HT1080 (cell line): ENCODE measurements around the gene DDC. TPM values are rescaled to one million over a fixed set of nuclear protein-coding genes. Genes with fewer than 3 reads are reported as not detected.
A peak's percentile ranks its signal among the peaks of the same experiment; 100 is the strongest.
"Not testable (repeated sequence)": the region's sequence is repeated elsewhere in the genome, so short reads cannot be mapped to it uniquely, and the experiment has no call there.

ENCODE experiments used
- DNase-seq: peaks from one replicate; pipeline ENCODE4 v3.0.0-alpha.2; 2015; ENCODE audit warnings: low read depth
- total RNA-seq: library from RNA; depleted of rRNA; stranded (reverse); fragments of >200 nt; shearing (Covaris generic); gene quantifications from 2 replicates; pipeline ENCODE4 v1.2.3, GENCODE V29; 2014

The DDC gene
- total RNA-seq, 1 experiment from 2014 or later = not detected

DNA sequence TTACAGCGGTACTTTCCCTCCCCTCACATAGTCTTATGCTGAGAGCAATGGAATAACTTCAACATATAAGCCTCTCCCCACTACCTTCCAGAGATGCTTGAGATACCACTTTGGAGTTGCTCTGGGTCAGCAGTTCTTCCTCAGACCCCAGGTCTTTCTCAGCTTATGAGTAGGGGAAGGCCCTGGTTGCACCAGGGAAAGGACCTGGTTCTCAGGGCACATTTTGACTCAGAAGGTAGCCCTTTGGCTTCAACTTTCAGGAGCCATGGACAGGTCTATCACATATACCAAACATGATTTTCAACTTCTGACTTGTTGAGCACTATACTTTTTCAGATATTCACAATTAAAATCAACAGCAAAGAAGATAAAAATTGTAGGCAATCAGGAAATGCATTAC is 103.5 kb downstream of the DDC start:
- no peak for DNase-seq

DNA sequence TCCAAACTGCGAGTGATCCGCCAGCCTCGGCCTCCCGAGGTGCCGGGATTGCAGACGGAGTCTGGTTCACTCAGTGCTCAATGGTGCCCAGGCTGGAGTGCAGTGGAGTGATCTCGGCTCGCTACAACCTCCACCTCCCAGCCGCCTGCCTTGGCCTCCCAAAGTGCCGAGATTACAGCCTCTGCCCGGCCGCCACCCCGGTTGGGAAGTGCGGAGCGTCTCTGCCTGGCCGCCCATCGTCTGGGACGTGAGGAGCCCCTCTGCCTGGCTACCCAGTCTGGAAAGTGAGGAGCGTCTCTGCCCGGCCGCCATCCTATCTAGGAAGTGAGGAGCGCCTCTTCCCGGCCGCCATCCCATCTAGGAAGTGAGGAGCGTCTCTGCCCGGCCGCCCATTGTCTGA is 106.0 kb downstream of the DDC start:
- not testable (repeated sequence) for DNase-seq

DNA sequence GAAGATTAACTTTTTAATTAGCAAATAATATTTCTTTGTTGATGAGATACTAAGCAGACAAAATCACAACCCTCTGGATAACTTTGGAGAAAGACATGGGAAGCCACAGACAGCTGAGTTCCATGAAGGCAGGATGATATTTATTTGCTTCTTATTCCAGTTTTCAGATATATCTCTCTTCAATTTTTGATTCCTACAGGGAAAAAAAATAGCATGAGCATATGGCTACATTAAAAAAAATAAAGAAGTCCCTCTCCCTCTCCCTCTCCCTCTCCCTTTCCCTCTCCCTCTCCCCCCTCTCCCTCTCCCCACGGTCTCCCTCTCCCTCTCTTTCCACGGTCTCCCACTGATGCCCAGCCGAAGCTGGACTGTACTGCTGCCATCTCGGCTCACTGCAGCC is 106.6 kb downstream of the DDC start:
- DNase-seq = not testable (repeated sequence)

DNA sequence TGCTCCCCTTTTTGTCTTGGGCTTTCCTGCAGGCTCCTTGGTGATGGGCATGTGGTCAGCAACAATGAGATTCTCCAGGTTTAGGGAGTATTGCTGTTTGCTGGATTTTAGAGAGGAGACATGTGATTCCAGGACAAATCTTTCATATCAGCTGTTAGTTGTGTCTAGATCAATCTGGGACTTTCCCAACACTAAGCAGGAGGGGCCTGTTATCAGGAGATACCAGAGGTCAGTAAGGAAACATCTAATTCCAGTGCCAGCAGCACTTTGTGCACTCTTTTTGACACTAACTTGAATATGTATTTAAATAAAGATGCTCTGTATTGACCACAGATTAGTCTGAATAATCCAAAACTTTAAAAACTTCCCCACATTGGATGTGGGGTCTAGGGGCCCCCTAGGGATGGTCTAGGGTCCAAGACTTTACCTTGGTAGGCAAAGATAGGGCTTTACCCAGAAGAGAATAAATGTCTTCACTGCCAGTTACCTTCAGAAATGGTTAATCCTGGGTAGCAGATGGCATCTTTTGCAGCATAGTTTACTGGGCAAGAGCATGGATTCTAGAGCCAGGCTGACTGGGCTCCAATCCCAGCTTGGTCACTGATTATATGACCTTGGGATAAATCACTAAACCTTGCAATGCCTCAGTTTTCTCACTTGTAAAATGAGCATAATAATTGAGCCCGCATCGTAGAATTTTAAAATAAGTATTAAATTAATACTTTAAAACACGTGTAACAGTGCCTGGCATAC is 108.7 kb downstream of the DDC start:
- DNase-seq = no peak

DNA sequence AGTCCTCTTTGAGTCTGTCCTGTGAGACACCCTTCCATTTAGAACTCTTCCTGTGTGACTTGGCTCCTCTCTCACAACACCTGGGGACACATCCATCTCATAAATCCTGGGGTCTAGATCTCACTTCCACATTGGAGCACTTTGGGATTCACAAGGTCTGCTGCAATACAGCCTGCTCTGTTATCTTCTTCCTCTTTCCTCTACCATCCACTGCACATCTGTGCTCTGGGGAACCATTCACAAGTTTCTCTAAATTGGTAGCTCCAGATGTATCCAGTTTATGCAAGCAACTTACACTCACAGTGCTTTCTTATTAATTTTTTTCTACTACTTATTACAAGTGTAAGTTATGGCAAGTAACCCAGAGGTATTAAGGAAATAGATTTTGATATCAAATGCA is 109.5 kb downstream of the DDC start:
- DNase-seq = no peak

DNA sequence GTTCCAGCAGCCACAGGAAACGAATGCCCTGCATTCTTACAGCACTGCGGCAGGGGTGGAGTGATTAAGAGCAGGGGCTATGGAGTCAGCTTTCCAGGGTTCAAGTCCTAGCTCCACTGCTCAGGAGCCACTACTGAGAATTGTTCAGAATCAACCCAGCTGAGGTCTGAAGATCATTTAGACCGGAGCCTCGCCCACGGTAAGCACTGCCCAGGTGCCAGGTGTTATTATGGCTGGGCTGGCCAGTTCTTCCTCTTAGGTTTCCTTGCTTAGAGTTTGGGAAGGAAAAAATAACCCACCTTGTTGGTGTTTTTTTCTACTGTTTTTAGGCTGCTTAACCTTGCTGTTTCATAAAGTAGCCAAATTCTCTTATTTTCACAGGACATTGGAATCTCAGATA is 110.2 kb downstream of the DDC start:
- DNase-seq = no peak

DNA sequence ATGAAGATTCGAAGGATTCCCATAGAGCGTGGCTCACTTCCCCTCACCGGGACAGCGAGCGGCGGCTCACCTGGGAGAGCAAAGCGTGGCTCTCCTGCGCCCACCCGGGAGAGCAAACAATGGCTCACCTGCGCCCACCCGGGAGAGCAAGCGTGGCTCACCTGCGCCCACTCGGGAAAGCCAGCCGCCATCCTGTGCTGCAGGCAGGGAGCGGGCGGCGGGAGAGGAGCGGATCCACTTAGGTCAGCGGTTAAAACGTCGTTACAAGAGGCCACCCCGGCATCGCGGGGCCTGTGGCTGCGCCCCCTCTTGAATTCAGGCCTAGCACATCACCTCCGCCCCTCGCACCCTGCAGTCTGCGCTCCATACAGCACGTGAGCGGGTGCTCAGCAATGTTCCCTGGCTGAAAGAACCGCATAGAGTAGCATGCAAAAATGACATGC is 114.6 kb downstream of the DDC start:
- DNase-seq = no peak

DNA sequence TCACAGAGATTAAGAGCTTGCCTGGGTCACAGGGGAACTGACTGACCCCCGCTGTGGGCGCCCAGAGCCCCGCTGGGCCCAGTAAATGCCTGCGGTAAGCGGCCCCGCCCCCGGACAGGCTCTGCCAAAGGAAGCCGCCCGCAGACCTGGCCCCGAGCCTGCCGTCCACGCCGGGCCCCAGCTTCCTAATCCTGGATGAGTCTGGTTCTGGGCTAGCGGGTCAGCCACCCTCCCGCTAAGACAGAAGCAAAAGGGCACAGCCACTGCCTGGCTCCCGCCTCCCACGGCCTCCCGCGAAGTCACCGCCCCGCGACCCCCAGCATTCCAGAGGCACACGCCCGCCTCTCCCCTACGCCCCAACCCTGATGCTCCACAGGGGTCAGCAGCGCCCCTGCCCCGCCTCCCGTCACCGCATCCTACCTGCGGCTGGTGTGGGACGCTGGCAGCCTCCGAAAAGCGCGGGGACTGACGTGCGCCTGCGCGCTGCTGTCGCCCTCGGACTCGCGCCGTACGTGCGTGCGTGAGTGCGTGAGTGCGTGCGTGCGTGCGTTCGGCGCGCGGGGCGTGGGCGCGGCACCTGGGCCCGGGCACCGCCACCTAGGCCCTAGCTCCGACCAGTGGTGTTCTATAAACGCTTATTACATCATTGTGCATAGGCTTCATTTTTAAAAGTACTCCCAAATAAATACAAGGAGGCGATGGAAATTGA is 115.2 kb downstream of the DDC start, which contains the start of gene FIGNL1:
TSS of gene FIGNL1 (minus strand) at position 470 of the 709 bp plus-strand sequence. CDS start 3,063 bp downstream, outside the sequence.
- peak; percentile 68 for DNase-seq

DNA sequence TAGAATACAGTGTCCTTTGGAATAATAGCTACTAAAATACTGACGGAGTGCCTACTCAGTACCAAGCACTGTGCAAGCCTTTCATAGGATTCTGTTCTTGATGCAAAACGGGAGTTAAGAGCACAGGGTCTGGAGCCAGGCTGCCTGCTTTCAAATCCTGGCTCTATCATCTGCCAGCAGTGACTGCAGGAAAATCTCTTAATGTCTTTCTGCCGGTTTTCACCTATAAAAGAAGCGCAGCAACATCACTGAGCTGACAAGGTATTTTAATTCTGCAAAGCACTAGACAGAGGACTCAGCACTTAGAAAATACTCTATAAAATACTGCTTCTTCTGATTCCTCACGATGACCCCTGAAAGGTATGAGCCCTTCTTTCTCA is 115.7 kb downstream of the DDC start:
- no peak for DNase-seq

DNA sequence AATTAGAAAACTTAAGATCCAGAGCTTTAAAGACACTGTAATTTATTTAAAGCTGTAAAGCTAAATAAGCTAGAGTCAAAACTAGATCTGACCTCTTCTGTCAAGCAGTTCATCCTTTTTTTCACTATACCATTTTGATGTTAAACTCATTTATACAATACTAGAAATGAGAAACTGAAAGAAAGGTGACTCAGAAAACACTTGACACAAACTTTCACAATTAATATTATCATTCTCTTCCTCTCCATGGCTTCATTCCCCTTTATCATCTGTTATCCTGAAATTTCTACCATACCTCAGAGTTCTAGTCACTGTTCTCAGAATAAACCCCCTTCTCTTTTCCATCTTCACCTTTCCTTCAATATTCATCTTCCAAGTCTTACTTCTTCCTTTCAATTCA is 116.4 kb downstream of the DDC start:
- DNase-seq = no peak

DNA sequence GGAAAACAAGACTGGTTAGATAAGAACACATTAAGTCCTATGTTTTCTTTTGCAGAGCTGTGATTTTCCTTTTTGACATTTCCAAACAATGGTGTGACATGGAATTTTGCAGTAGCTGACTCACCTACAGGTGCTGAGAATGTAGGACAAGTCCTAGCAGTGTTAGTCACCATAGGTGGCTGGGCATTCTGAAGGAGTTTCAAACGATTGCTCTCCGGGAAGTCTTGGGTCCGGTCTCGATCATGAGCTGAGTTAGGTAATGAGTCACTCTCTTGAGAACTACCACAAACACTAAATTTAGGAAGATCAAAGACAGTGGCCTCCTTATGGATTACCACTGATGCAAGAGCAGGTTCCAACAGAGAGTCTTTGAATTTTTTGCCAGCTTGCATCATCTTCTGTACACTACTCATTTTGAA is 118.7 kb downstream of the DDC start:
- DNase-seq = peak; percentile 97

DNA sequence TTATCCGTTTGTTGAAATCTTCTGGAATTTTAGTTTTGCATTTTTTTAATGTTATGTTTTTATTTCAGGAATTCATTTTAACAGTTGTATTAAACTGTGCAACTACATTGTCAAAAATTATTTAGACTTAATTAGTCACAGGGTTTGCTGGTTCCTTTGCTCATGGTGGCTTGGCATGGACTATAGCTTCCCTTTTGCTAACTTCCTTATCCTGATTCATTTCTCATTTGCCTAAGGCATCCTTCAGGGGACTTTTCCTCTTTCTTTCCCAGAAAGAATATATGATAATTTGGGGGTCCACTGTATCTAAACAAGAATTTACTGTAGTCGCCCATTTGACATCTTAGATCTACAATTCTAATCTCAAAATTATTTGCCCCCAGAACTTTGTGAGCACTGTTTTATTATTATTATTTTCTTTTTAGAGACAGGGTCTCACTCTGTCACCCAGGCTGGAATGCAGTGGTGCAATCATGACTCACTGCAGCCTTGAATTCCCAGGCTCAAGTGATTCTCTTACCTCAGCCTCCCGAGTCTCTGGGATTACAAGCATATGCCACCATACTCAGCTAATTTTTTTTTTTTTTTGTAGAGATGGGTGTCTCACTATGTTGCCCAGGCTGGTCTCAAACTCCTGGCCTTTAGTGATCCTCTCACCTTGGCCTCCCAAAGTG is 128.9 kb downstream of the DDC start:
- DNase-seq = peak; percentile 89

DNA sequence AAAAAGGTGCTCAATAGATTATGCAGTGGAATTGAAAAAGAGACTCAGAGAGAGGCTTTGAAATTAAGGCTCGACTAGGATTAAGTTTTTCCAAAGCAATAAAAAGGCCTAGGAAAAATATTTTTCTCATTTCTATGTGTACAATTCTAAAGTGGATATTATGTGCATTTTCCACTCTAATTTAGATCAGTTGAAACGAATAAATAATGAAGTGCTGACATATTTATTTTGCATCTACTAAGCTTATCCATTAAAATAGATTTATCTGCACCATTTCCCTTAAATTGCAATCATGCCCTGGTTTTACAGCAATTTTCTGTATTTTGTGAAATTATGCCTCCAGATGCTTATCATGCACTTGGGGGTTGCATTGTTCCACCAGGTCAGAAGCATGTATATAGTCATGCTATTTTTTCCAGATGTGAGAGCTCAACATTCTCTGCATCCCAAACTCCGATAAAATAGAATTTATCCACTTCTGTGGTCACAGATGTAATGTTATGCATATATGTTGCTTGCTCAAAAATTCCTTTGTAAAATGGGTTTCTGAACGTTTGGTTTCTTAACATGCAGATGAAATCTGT is 133.4 kb downstream of the DDC start:
- DNase-seq = no peak

DNA sequence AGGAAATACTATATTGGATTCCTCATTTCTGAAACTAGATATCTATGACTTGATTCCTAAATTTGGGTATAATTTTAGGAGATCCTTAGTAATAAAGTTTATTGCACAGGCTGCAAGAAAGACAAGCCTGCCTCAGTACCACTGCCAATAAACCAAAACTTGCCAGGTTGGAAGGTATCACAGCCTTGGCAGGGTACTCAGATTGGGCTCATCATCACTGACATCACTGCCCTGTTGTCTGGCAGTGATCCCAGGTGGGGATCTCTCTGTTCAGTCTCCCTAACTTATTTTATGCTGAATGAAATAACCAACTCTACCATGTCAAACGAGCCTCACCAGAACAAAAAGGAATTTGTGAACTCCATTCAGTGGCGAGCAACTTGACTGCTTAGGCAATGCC is 133.9 kb downstream of the DDC start:
- DNase-seq = no peak

DNA sequence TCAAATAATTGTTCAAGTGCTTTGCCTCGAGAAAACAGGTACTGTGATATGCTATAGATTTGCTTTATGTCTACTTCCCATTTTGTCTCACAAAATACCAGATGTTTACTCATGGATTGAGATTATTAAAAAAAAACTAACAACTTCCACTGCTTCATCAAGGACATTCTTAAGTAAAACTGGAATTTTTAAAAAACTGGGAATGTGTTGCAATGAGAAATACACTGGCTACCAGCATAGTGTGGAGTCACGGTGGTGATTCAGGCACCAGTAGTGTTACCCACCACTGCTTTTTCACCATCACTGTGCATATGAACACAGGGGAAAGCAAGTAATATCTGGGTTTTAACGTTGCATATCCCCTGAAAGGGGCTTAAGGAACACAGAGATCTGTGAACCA is 136.3 kb downstream of the DDC start:
- no peak for DNase-seq

DNA sequence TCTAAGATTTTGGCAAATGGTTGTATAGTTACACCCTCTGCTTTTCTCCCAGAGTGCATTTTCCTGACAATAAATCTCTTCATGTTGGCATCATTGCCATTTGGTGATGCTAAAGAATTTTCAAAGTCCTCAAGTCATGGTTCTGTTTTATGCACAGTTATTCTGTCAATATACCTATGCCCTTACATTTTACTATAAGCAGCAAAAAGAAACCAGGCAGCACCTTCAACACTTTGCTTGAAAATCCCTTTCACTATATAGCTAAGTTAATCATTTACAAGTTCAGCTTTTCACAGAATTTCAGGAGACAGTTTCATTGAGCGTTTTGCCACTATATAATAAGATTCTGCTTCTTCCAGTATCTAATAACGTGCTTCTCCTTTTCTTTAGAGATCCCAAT is 137.7 kb downstream of the DDC start:
- DNase-seq = no peak

DNA sequence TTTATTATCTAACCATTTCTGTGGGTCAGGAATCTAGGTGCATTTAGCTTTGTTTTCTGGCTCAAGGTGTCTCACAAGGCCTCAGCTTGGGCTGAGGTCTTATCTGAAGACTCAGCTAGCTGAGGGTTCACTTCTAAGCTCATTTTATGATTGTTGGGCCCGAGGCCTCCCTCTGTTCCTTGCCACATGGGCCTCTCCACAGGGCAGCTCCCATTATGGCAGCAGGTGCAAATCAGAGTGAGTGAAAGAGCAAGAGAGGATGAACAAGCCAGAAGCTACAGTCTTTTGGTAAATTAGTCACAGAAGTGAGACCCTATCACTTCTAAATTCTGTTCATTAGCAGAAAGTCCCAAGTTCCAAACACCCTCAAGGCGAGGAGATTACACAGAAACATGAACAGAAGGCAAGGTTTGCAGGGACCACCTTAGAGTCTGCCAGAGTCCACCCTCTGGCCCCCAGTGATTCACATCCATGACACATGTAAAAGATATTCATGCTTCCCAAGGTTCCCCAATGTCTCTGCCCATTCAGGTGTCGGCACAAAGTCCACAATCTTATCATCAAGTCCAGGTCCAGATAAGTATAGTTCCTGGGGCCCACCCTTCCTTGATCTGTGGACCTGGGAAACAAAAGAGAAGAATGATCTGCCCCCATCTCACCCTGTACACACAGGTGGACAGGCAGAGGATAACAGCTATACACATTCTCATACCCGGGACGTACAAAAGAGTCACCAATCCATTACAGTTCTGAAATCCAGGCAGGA is 138.7 kb downstream of the DDC start:
- DNase-seq = no peak

DNA sequence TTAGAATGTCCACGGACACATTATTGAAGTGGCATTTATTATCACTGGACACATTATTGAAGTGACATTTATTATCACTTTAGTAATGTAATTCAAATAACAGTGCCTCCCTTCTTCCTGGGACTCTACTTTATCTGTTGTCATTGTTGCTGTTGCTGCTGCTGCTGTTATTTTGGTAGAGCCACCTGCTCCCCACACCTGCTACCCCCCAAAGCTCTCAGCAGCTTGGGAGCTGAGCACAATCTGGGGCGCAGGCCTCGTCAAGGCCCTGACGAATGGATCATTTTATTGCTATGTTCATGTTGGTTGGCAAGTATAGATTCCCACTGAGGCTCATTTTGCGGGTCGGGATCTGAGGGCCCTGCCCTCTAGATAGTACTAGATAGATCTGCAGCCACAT is 139.9 kb downstream of the DDC start:
- no peak for DNase-seq

DNA sequence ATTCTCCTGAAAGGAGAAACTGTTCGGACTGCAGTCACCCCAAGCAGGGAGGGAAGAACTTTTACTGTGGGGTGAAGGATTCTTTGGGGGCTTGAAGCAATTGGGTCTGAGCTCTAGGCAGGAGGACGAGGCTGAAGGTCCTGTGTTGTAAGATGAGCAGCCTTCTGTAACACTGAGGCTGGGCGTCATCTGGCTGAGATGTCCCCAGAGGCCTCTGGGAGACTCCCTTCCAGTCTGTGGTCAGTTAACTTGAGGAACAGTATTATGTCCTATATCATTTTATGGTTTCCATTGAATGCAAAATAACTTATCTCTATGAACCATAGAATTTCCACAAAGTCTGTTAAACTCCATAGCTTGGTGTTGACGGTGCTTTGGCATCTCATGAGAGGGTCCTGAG is 141.3 kb downstream of the DDC start:
- DNase-seq = no peak

DNA sequence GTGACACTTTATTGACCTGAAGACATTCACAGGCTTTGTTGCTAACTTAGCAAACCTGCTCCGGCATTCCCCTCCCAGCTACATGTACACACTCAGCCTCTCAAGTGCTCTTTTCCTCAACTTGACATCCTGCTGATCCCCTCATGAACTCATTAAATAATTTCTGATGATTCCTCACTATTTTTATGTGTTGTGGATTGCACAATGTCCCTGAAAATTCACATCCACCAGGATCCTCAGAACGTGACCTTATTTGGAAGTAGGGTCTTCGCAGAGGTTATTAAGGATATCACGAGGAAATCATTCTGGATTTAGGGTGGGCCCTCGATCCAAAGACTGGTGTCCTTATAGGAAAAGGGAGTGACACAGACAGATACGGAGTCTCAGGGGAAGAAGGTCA is 142.3 kb downstream of the DDC start:
- DNase-seq = no peak

DNA sequence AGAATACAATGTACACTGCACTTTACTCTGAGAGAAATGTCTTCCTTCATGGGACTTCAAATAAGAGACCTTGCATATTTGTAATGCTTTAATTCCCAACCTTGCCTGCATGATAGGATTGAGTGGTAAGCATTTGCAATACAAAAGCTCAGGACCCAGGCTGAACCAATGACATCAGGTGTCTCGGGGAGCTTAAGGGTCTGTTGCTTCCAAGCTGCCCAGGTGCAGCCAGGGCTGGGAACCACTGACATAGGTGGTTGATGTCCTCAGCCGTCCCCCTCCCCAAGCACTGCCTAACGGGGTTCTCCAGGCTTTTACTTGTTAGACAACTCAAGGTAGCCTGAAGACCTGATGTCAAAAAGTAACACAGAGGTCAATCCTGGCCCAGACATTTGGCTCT is 144.2 kb downstream of the DDC start:
- DNase-seq = no peak
